B cell (primary cell): ENCODE measurements around the gene TTLL5. TPM values are rescaled to one million over a fixed set of nuclear protein-coding genes. Genes with fewer than 3 reads are reported as not detected.
"Not testable (repeated sequence)": the region's sequence is repeated elsewhere in the genome, so short reads cannot be mapped to it uniquely, and the experiment has no call there.

Source experiments
- ATAC-seq: fragments of 200-7000 bp; cut with Tn5 transposase; one replicate; pipeline ENCODE4 v1.10.0; 2021; ENCODE audit warnings: low read depth, mild to moderate bottlenecking, moderate number of reproducible peaks, moderate library complexity
- CTCF ChIA-PET: fragments of 350-600 bp; sonication (Branson Sonifier 250); formaldehyde crosslinking; loops from one replicate; lab custom pipeline; 2021; ENCODE audit warnings: antibody characterized with exemption, inconsistent platforms; lab: Charles Lee
- POLR2A ChIA-PET: fragments of 350-600 bp; sonication (Branson Sonifier 250); formaldehyde crosslinking; loops from one replicate; lab custom pipeline; 2021; ENCODE audit warnings: antibody characterized with exemption; lab: Charles Lee
- DNase-seq: peaks from one replicate; pipeline ENCODE4 v3.0.0; 2013
- H2AFZ ChIP-seq: 2 replicates; pipeline ENCODE4 v1.6.1; 2012; ENCODE audit warnings: mild to moderate bottlenecking, low read depth, low read length; ENCODE audit not compliant: insufficient read depth, poor library complexity, severe bottlenecking
- H3K27ac ChIP-seq, 2 donors: 1 replicate in 1 of 2; 2 replicates in 1 of 2; pipeline ENCODE4 v1.5.1; 2012 to 2013; ENCODE audit warnings: low read length in 2 of 2, mild to moderate bottlenecking in 2 of 2, moderate library complexity in 1 of 2
- H3K27me3 ChIP-seq, 4 experiments: fragments of 200-600 bp in 1 of 4; sonication (generic) in 1 of 4; replicated peaks in 1 of 4; 1 replicate in 2 of 4; 2 replicates in 2 of 4; pipeline versions ENCODE4 v1.6.1 to v1.7.0; 2013 to 2016; ENCODE audit warnings: low read length in 3 of 4, mild to moderate bottlenecking in 2 of 4, mixed read lengths in 1 of 4, moderate library complexity in 1 of 4; ENCODE audit not compliant: insufficient read depth in 4 of 4, control insufficient read depth in 3 of 4; ENCODE audit errors: control extremely low read depth in 1 of 4
- H3K36me3 ChIP-seq, 2 experiments: replicated peaks in 1 of 2; 1 replicate in 1 of 2; 2 replicates in 1 of 2; pipeline versions ENCODE4 v1.6.1 to v1.7.1; 2013; ENCODE audit warnings: low read length in 1 of 2; ENCODE audit not compliant: insufficient read depth in 2 of 2, control insufficient read depth in 1 of 2; ENCODE audit errors: control extremely low read depth in 1 of 2, extremely low read depth in 1 of 2
- H3K4me1 ChIP-seq, 2 donors: fragments of 200-600 bp in 1 of 2; sonication (generic) in 1 of 2; 1 replicate in 1 of 2; 2 replicates in 1 of 2; pipeline versions ENCODE4 v1.5.1 to v1.6.1; 2013 to 2017; ENCODE audit warnings: low read length in 2 of 2; ENCODE audit not compliant: control insufficient read depth in 2 of 2, insufficient read depth in 2 of 2
- H3K4me2 ChIP-seq: replicated peaks from 2 replicates; pipeline ENCODE3; 2012; ENCODE audit warnings: mild to moderate bottlenecking, low read depth, low read length; ENCODE audit not compliant: poor library complexity, severe bottlenecking
- H3K4me3 ChIP-seq, 5 experiments: fragments of 200-600 bp in 1 of 5; sonication (generic) in 1 of 5; 1 replicate in 3 of 5; 2 replicates in 2 of 5; pipeline versions ENCODE4 v1.5.1 to v1.7.0; 2011 to 2016; ENCODE audit warnings: low read length in 4 of 5, mild to moderate bottlenecking in 4 of 5, low read depth in 2 of 5, control low read depth in 1 of 5, moderate library complexity in 1 of 5; ENCODE audit not compliant: insufficient read depth in 1 of 5; ENCODE audit errors: control extremely low read depth in 1 of 5, extremely low read depth in 1 of 5
- H3K79me2 ChIP-seq: fragments of 200-600 bp; sonication (generic); one replicate; pipeline ENCODE4 v1.6.0; 2016; ENCODE audit warnings: low read length; ENCODE audit not compliant: control insufficient read depth, insufficient read depth
- H3K9ac ChIP-seq: fragments of 200-600 bp; sonication (generic); 2 replicates; pipeline ENCODE4 v1.6.1; 2017; ENCODE audit warnings: mild to moderate bottlenecking, low read length, moderate library complexity
- H3K9me3 ChIP-seq, 3 donors: one replicate each; pipeline versions ENCODE4 v1.6.1 to v1.7.1; 2013; ENCODE audit warnings: low read length in 2 of 3; ENCODE audit not compliant: control insufficient read depth in 2 of 3, insufficient read depth in 1 of 3; ENCODE audit errors: control extremely low read depth in 1 of 3
- H4K20me1 ChIP-seq: 2 replicates; pipeline ENCODE4 v1.6.0; 2012; ENCODE audit warnings: mild to moderate bottlenecking, low read length; ENCODE audit not compliant: insufficient read depth, control insufficient read depth, poor library complexity, severe bottlenecking
- H3K27ac Mint-ChIP-seq: one replicate; pipeline ENCODE4 v1.8.0; 2021; ENCODE audit warnings: mixed read lengths
- H3K27me3 Mint-ChIP-seq: one replicate; pipeline ENCODE4 v1.8.0; 2021; ENCODE audit warnings: mixed read lengths
- H3K4me1 Mint-ChIP-seq: one replicate; pipeline ENCODE4 v1.8.0; 2021; ENCODE audit warnings: mixed read lengths
- H3K4me3 Mint-ChIP-seq: one replicate; pipeline ENCODE4 v1.8.0; 2021; ENCODE audit warnings: mixed read lengths
- H3K9me3 Mint-ChIP-seq: one replicate; pipeline ENCODE4 v1.8.0; 2022; ENCODE audit warnings: mixed read lengths; ENCODE audit not compliant: insufficient read depth
- CTCF ChIP-seq: fragments of 200-600 bp; IDR thresholded peaks from one replicate; pipeline ENCODE4 v1.8.0; 2022; ENCODE audit warnings: antibody characterized with exemption, mild to moderate bottlenecking
- EZH2 ChIP-seq: IDR thresholded peaks from 2 replicates; pipeline ENCODE4 v1.6.1; 2012; ENCODE audit warnings: borderline replicate concordance, low read depth, mild to moderate bottlenecking, moderate library complexity, low read length; ENCODE audit not compliant: insufficient read depth, poor library complexity, severe bottlenecking
- WGBS: methylation state at CpG from one replicate; pipeline ENCODE4 v1.1.5; 2013; ENCODE audit warnings: missing lambda C conversion rate; ENCODE audit not compliant: insufficient coverage; 5-methylcytosine and 5-hydroxymethylcytosine counted together
- intact Hi-C: fragments of 100-400 bp; cut with micrococcal nuclease; formaldehyde crosslinking; loops from one replicate; pipeline ENCODE4 v1.10.0; 2022
- polyA plus RNA-seq: library from polyadenylated mRNA; depleted of rRNA; stranded (reverse); fragments of >200 nt; gene quantifications from 2 replicates; pipeline ENCODE4 v1.2.3, GENCODE V29; 2012
- total RNA-seq, 2 donors: library from RNA; stranded (reverse); fragments of 120-200 nt in 1 of 2; gene quantifications; 1 replicate in 1 of 2; 2 replicates in 1 of 2; pipeline versions ENCODE4 v1.2.3 to v1.2.4, GENCODE V29; 2013 to 2022

TTLL5 gene
- total and polyA plus RNA-seq, 2 donors (not counting 1 experiment from before 2014, with no cell fraction given), result 10.9 to 50.9 TPM

DNA sequence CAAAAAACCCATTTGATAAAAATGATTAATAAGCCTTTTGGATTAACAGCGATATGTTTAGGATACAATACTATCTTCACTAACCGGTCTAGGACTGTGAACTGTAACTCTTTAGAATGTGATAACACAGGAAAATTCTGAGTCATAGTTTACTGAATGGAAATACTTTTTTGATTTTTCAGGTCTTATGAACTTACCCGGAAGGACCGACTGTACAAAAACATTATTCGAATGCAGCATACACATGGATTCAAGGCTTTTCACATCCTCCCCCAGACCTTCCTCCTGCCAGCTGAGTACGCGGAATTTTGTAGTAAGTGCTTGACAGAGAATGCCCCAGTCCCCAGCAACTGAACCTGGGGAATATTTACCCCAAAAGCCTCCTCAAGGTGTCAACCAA is 29.0 kb downstream of the TTLL5 start:
- ATAC-seq (no peak), DNase-seq (no peak)
- intact Hi-C loops, result no loop called here
- Histone ChIP-seq H3K4me3 (no peak overlapping the region), H3K4me1 (no peaks in the 10 kb centered on the region), H4K20me1 (no peaks in the 10 kb centered on the region), H3K27ac (no peak overlapping the region), H3K9me3 (peaks cover 0 to 5% (median 0%) of the 10 kb centered on the region in 3 donors), H3K9ac (no peak overlapping the region), H2AFZ (no peak overlapping the region), H3K79me2 (no peaks in the 10 kb centered on the region), H3K36me3 (peaks cover 11 to 23% of the 10 kb centered on the region in 2 experiments), H3K4me2 (no peak overlapping the region), H3K27me3 (no peaks in the 10 kb centered on the region)
- no peaks in the 10 kb centered on the region for H3K4me1 Mint-ChIP-seq
- POLR2A ChIA-PET, result no interaction called here
- H3K9me3 Mint-ChIP-seq, result no peaks in the 10 kb centered on the region
- WGBS, result no CpG with 5 or more reads among the region's 7 CpGs
- H3K4me3 Mint-ChIP-seq, result no peak overlapping the region
- H3K27ac Mint-ChIP-seq, result no peak overlapping the region
- H3K27me3 Mint-ChIP-seq, result no peaks in the 10 kb centered on the region
- CTCF ChIA-PET, result no interaction called here
- TF ChIP-seq CTCF (no peak), EZH2 (no peak)

DNA sequence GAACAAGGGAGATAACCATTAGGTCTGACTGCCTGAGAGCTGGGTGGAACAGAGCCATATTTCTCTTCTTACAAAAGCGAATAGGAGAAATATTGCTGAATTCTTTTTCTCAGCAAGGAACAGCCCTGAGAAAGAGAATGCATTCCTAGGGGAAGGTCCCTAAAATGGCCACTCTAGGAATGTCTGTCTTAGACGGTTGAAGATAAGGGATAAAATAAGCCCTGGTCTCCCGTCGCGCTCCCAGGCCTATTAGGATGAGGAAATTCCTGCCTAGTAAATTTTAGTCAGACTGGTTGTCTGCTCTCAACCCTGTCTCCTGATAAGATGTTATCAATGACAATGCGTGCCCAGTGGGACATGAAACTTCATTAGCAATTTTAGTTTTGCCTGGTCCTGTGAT is 34.0 kb downstream of the TTLL5 start:
- H2AFZ ChIP-seq, H3K9ac ChIP-seq, intact Hi-C loops, H3K27ac Mint-ChIP-seq, H3K27me3 ChIP-seq, H3K27ac ChIP-seq, H3K4me3 ChIP-seq, H3K4me2 ChIP-seq, H3K4me1 ChIP-seq, H3K79me2 ChIP-seq, H3K4me1 Mint-ChIP-seq, CTCF ChIA-PET, H3K9me3 ChIP-seq, H4K20me1 ChIP-seq, DNase-seq, H3K27me3 Mint-ChIP-seq, POLR2A ChIA-PET, H3K4me3 Mint-ChIP-seq, ATAC-seq, H3K9me3 Mint-ChIP-seq: not testable (repeated sequence)
- 98% methylated on average over 5 of the region's 6 CpGs for WGBS
- H3K36me3 ChIP-seq, result peaks cover 9 to 27% of the 10 kb centered on the region in 2 experiments
